Measurements from ENCODE around the gene CAD. TPM values are rescaled to one million over a fixed set of nuclear protein-coding genes. Genes with fewer than 3 reads are reported as not detected.

The CAD gene
- total RNA-seq, 4 donors from 2014 or later = 2.7 to 10.2 (median 7.1) TPM

DNA sequence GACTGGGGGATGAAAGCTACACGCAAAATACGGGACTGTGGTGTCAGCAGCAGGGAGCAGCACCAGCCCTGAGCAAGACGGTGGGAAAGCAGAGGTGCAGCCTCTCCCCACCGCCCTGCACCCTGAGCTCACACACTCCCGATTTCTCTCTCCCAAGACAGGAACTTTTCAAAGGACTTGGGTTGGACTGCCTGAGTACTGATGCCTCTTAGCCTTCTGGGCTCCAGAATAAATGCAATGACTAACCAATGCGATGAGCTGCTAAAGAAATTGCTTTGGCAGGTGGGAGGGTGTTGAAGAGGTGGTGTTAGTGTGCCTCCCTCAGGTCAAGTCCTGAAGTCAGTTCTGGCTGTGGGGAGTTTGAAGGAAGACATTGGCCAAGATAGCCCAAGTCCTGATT lies 74.7 kb downstream of the CAD start:
- in situ Hi-C loops (cut with MboI; ENCODE audit: low sequenced_read_pairs in 4 of 4) = loop anchor here in 2 of 4 donors (25.0 kb wide), 1 partner anchor 330 kb away; the partner anchor contains the start of gene MAPRE3 (in 2 of the 2)
- intact Hi-C loops (cut with DNase I; ENCODE audit: low total_unique reads) = loop anchor here (1.0 kb wide), 1 partner anchor 42 kb away; no protein-coding TSS in a partner anchor
- Histone ChIP-seq H3K27ac (peak overlapping the region; percentile 88 to 99 (median 98)), H3K4me1 (peaks cover 88 to 97% of the 10 kb centered on the region in 2 donors), H3K9me3 (no peaks in the 10 kb centered on the region), H3K4me3 (peak overlapping the region; percentile 42 to 84 (median 66)), H3K36me3 (peaks cover 0 to 13% of the 10 kb centered on the region in 2 donors), H3K27me3 (no peaks in the 10 kb centered on the region)
- DNase-seq (peak in 1 of 2 donors; percentile 67), ATAC-seq (peak; percentile 66 to 82)
- peak in 1 of 2 donors; percentile 59 for TF ChIP-seq POLR2A (IDR thresholded peaks at IDR 0.05)
- TF ChIP-seq, protein P1, sequence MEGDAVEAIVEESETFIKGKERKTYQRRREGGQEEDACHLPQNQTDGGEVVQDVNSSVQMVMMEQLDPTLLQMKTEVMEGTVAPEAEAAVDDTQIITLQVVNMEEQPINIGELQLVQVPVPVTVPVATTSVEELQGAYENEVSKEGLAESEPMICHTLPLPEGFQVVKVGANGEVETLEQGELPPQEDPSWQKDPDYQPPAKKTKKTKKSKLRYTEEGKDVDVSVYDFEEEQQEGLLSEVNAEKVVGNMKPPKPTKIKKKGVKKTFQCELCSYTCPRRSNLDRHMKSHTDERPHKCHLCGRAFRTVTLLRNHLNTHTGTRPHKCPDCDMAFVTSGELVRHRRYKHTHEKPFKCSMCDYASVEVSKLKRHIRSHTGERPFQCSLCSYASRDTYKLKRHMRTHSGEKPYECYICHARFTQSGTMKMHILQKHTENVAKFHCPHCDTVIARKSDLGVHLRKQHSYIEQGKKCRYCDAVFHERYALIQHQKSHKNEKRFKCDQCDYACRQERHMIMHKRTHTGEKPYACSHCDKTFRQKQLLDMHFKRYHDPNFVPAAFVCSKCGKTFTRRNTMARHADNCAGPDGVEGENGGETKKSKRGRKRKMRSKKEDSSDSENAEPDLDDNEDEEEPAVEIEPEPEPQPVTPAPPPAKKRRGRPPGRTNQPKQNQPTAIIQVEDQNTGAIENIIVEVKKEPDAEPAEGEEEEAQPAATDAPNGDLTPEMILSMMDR (IDR thresholded peaks at IDR 0.05 in 4 of 5, conservative IDR thresholded peaks at IDR 0.05 in 1 of 5) = peak in 3 of 5 experiments; percentile 11 to 50 (median 16)

Other genes starting within 250 kb of the CAD start
- 10 to 100 TPM; 41.9 to 66.5 (median 53.9) TPM for gene MAPRE3, start 246.7 kb upstream of the CAD start, total RNA-seq
- 10 to 100 TPM; 20.0 to 37.7 (median 24.9) TPM for gene TMEM214, start 184.4 kb upstream of the CAD start, total RNA-seq
- 1 to 10 TPM; 4.9 to 6.2 (median 5.7) TPM for gene AGBL5, start 165.7 kb upstream of the CAD start, total RNA-seq
- gene OST4, start 145.7 kb upstream of the CAD start, total RNA-seq = 100 to 1,000 TPM; 191 to 283 (median 251) TPM
- 10 to 100 TPM in 2 of 4 donors, 1 to 10 TPM in 2; 6.8 to 18.2 (median 11.3) TPM for gene EMILIN1, start 138.8 kb upstream of the CAD start, total RNA-seq
- gene KHK, start 130.6 kb upstream of the CAD start, total RNA-seq = 1 to 10 TPM in 2 of 4 donors, under 1 TPM in 1, not detected in 1; 0.91 to 5.4 (median 1.3) TPM
- 1 to 10 TPM; 1.2 to 7.1 (median 4.3) TPM for gene CGREF1, start 98.2 kb upstream of the CAD start, total RNA-seq
- 1 to 10 TPM in 3 of 4 donors, under 1 TPM in 1; 0.61 to 2.3 (median 1.2) TPM for gene ABHD1, start 93.6 kb upstream of the CAD start, total RNA-seq
- gene PREB, start 82.7 kb upstream of the CAD start, total RNA-seq = 100 to 1,000 TPM; 117 to 197 (median 154) TPM
- not detected for gene PRR30, start 78.0 kb upstream of the CAD start, total RNA-seq
- under 1 TPM in 1 of 4 donors, not detected in 3; 0.20 TPM for gene TCF23, start 68.4 kb upstream of the CAD start, total RNA-seq
- 100 to 1,000 TPM; 131 to 203 (median 171) TPM for gene ATRAID, start 5.3 kb upstream of the CAD start, total RNA-seq
- gene SLC5A6, start 5.1 kb upstream of the CAD start, total RNA-seq = 10 to 100 TPM; 19.0 to 46.5 (median 32.5) TPM
- gene SLC30A3, start 45.7 kb downstream of the CAD start, total RNA-seq = under 1 TPM in 1 of 4 donors, not detected in 3; 0.20 TPM
- gene DNAJC5G, start 58.1 kb downstream of the CAD start, total RNA-seq = not detected
- gene TRIM54, start 65.1 kb downstream of the CAD start, total RNA-seq = 100 to 1,000 TPM; 219 to 554 (median 427) TPM
- not detected for gene UCN, start 91.1 kb downstream of the CAD start, total RNA-seq
- 10 to 100 TPM in 3 of 4 donors, 1 to 10 TPM in 1; 9.9 to 16.0 (median 11.5) TPM for gene MPV17, start 105.7 kb downstream of the CAD start, total RNA-seq
- 10 to 100 TPM; 25.3 to 45.6 (median 40.5) TPM for gene GTF3C2, start 139.4 kb downstream of the CAD start, total RNA-seq
- 10 to 100 TPM; 50.5 to 57.9 (median 53.8) TPM for gene EIF2B4, start 153.0 kb downstream of the CAD start, total RNA-seq
- gene SNX17, start 153.2 kb downstream of the CAD start, total RNA-seq = 10 to 100 TPM; 47.2 to 91.5 (median 56.3) TPM
- 1 to 10 TPM; 2.0 to 7.6 (median 4.5) TPM for gene ZNF513, start 163.4 kb downstream of the CAD start, total RNA-seq
- 100 to 1,000 TPM in 1 of 4 donors, 10 to 100 TPM in 3; 47.2 to 111 (median 92.2) TPM for gene PPM1G, start 192.2 kb downstream of the CAD start, total RNA-seq
- gene NRBP1, start 211.3 kb downstream of the CAD start, total RNA-seq = 100 to 1,000 TPM in 3 of 4 donors, 10 to 100 TPM in 1; 91.8 to 125 (median 120) TPM
- gene KRTCAP3, start 225.0 kb downstream of the CAD start, total RNA-seq = 1 to 10 TPM in 1 of 4 donors, under 1 TPM in 1, not detected in 2; 0.93 to 2.1 TPM